ENCODE data around the gene TMEM26.

The TMEM26 gene

GRCh38 chr10:61423178-61423577, 30.0 kb downstream of the TMEM26 start:
- in situ Hi-C loops (cut with MboI; ENCODE audit: low pct_unique_long_range_greater_than_20kb, low sequenced_read_pairs, unreplicated experiment) = no loop called here
- DNase-seq (ENCODE audit: low spot score) = no peak
- no peak for TF ChIP-seq CTCF (IDR thresholded peaks at IDR 0.05; ENCODE audit: extremely low read depth, insufficient read depth, missing control alignments)

DNA sequence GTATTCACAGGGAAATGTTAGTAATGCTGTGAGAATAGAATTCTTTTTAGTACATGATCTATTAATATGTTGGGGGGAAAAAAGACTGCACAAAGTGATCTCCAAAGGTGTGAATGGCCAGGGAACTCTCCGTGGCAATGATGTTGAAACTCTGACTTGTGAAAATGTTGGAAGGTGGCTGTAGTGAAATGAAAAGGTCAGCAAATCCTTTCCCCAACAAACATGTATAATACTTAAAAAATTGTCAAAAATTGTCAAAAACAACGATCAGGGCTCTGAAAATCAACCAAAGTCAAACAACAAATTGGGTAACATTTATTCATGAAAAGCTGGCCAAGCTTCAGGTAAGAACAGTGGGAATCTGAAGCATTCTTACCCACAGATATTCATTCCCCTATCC, 35.5 kb downstream of the TMEM26 start:
- DNase-seq (ENCODE audit: low spot score) = no peak
- in situ Hi-C loops (cut with MboI; ENCODE audit: low pct_unique_long_range_greater_than_20kb, low sequenced_read_pairs, unreplicated experiment) = no loop called here
- TF ChIP-seq CTCF (IDR thresholded peaks at IDR 0.05; ENCODE audit: extremely low read depth, insufficient read depth, missing control alignments) = no peak

GRCh38 chr10:61415824-61416223, 37.4 kb downstream of the TMEM26 start:
- in situ Hi-C loops (cut with MboI; ENCODE audit: low pct_unique_long_range_greater_than_20kb, low sequenced_read_pairs, unreplicated experiment) = no loop called here
- no peak for TF ChIP-seq CTCF (IDR thresholded peaks at IDR 0.05; ENCODE audit: extremely low read depth, insufficient read depth, missing control alignments)
- no peak for DNase-seq (ENCODE audit: low spot score)

GRCh38 chr10:61411706-61412105, 41.5 kb downstream of the TMEM26 start:
- no peak for DNase-seq (ENCODE audit: low spot score)
- in situ Hi-C loops (cut with MboI; ENCODE audit: low pct_unique_long_range_greater_than_20kb, low sequenced_read_pairs, unreplicated experiment) = no loop called here

GRCh38 chr10:61410353-61411070, 42.7 kb downstream of the TMEM26 start:
- in situ Hi-C loops (cut with MboI; ENCODE audit: low pct_unique_long_range_greater_than_20kb, low sequenced_read_pairs, unreplicated experiment) = no loop called here
- DNase-seq (ENCODE audit: low spot score) = no peak
- TF ChIP-seq CTCF (IDR thresholded peaks at IDR 0.05; ENCODE audit: extremely low read depth, insufficient read depth, missing control alignments) = no peak

More at GRCh38 chr10:61411706-61412105, 41.5 kb downstream of the TMEM26 start:
- TF ChIP-seq CTCF (IDR thresholded peaks at IDR 0.05; ENCODE audit: extremely low read depth, insufficient read depth, missing control alignments) = no peak

- TF ChIP-seq CTCF (IDR thresholded peaks at IDR 0.05; ENCODE audit: extremely low read depth, insufficient read depth, missing control alignments) = no peak
- in situ Hi-C loops (cut with MboI; ENCODE audit: low pct_unique_long_range_greater_than_20kb, low sequenced_read_pairs, unreplicated experiment) = no loop called here
- no peak for DNase-seq (ENCODE audit: low spot score)
Measured at GRCh38 chr10:61409157-61409556, 44.0 kb downstream of the TMEM26 start.
